ENCODE results near the gene C5orf63. TPM values are rescaled to one million over a fixed set of nuclear protein-coding genes. Genes with fewer than 3 reads are reported as not detected.
"Not testable (repeated sequence)": the region's sequence is repeated elsewhere in the genome, so short reads cannot be mapped to it uniquely, and the experiment has no call there.

C5orf63 gene
- total RNA-seq, 2 experiments from 2014 or later: 7.4 TPM

- CTCF ChIA-PET: no interaction called here
- Mint-ChIP-seq H3K27me3 (no peaks in the 10 kb centered on the region), H3K27ac (no peak overlapping the region), H3K4me3 (no peak overlapping the region), H3K4me1 (no peaks in the 10 kb centered on the region), H3K36me3 (no peaks in the 10 kb centered on the region), H3K9me3 (ENCODE audit: low read depth) (no peaks in the 10 kb centered on the region)
- no peak for ATAC-seq
- no peak for DNase-seq
Measured at GRCh38 chr5:127019928-127020327, 53.4 kb downstream of the C5orf63 start.

- H3K27me3 Mint-ChIP-seq; H3K9me3 Mint-ChIP-seq (ENCODE audit: low read depth); H3K27ac Mint-ChIP-seq; H3K4me1 Mint-ChIP-seq; CTCF ChIA-PET; ATAC-seq; DNase-seq; H3K36me3 Mint-ChIP-seq; H3K4me3 Mint-ChIP-seq: not testable (repeated sequence)
Measured at GRCh38 chr5:127016722-127017121, 56.6 kb downstream of the C5orf63 start.

DNA sequence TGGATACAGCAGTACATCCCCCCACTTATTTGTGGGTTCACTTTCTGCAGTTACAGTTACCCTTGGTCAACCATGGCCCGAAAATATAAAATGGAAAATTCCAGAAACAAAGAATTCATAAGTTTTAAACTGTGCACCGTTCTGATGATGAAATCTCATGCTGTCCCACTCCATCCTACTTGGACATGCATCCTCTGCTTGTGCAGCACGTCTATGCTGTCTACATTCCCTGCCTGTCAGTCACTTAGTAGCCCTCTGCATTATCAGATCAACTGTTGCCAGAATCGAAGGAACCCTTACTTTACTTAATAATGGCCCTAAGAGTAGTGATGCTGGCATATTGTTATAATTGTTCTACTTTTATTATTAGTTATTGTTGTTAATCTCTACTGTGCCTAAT is 57.6 kb downstream of the C5orf63 start:
- Mint-ChIP-seq H3K27me3 (peaks cover 7% of the 10 kb centered on the region), H3K9me3 (ENCODE audit: low read depth) (no peaks in the 10 kb centered on the region), H3K4me1 (no peaks in the 10 kb centered on the region), H3K27ac (no peak overlapping the region), H3K4me3 (no peak overlapping the region), H3K36me3 (no peaks in the 10 kb centered on the region)
- no peak for ATAC-seq
- DNase-seq: no peak
- CTCF ChIA-PET: no interaction called here

DNA sequence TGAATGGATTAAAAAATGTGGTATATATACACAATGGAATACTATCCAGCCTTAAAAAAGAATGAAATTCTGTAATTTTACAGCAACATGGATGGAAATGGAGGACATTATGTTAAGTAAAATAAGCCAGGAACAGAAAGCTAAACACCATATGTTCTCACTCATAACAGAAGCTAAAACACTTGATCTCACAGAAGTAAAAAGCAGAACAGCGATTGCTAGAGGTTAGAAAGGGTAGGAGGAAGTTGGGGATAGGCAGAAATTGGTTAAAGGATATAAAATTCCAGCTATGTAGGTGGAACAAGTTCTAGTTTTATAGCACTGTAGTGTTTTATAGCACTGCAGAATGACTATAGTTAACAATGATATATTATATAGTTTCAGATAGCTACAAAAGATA is 58.7 kb downstream of the C5orf63 start:
- peaks cover 7% of the 10 kb centered on the region for H3K27me3 Mint-ChIP-seq
- no peak for ATAC-seq
- no peak overlapping the region for H3K27ac Mint-ChIP-seq
- CTCF ChIA-PET: no interaction called here
- H3K36me3 Mint-ChIP-seq: no peaks in the 10 kb centered on the region
- no peaks in the 10 kb centered on the region for H3K4me1 Mint-ChIP-seq
- no peaks in the 10 kb centered on the region for H3K9me3 Mint-ChIP-seq (ENCODE audit: low read depth)
- DNase-seq: no peak
- H3K4me3 Mint-ChIP-seq: no peak overlapping the region

DNA sequence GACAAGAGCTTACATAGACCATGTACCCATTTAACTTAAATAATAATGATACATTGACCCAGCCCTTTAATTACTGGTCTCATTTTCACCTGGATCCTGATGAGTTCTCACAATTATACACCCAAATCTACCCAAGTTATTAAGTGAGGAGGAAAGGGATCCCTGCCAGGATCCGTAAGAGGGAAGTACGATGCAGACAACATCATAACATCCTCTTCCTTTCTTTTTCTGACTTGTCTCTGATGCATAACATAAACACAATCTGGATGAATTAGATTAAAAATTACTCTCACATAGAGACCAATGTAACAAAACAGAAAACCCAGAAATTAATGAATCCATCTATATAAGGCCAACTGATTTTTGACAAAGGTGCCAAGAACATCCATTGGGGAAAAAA is 59.9 kb downstream of the C5orf63 start:
- H3K27me3 Mint-ChIP-seq: peaks cover 7% of the 10 kb centered on the region
- H3K9me3 Mint-ChIP-seq (ENCODE audit: low read depth): no peaks in the 10 kb centered on the region
- ATAC-seq: no peak
- H3K4me3 Mint-ChIP-seq: no peak overlapping the region
- no peaks in the 10 kb centered on the region for H3K4me1 Mint-ChIP-seq
- no peak for DNase-seq
- no peaks in the 10 kb centered on the region for H3K36me3 Mint-ChIP-seq
- CTCF ChIA-PET: no interaction called here
- no peak overlapping the region for H3K27ac Mint-ChIP-seq

DNA sequence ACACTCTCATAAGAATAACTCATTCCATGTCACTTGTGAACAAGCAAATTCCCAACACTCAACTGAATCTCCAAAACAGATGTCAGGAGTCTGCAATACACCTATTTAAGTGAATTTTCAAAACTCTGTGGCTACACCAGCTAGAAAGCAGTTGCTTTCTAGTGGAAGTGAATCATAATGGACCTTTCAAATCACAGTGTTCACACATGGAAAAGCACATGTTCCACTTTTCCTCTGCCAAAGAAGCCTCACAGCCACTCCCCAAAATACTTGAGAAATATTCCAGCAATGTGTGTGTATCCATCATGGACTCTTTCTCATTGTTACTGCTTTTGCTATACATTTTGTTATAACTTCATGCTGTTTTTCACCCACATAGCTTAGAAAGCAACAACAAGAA is 60.4 kb downstream of the C5orf63 start:
- CTCF ChIA-PET: interaction anchor here (0.9 kb wide), 1 partner anchor 9 kb away, joined by 3 read pairs; no protein-coding TSS in a partner anchor
- ATAC-seq: no peak
- Mint-ChIP-seq H3K36me3 (no peaks in the 10 kb centered on the region), H3K4me3 (no peak overlapping the region), H3K9me3 (ENCODE audit: low read depth) (no peaks in the 10 kb centered on the region), H3K27ac (no peak overlapping the region), H3K27me3 (peaks cover 7% of the 10 kb centered on the region), H3K4me1 (no peaks in the 10 kb centered on the region)
- no peak for DNase-seq

- no peaks in the 10 kb centered on the region for H3K9me3 Mint-ChIP-seq (ENCODE audit: low read depth)
- H3K36me3 Mint-ChIP-seq: no peaks in the 10 kb centered on the region
- ATAC-seq (no peak), DNase-seq (no peak)
- peaks cover 7% of the 10 kb centered on the region for H3K27me3 Mint-ChIP-seq
- no peak overlapping the region for H3K4me3 Mint-ChIP-seq
- no peaks in the 10 kb centered on the region for H3K4me1 Mint-ChIP-seq
- CTCF ChIA-PET: interaction anchor here (0.9 kb wide), 1 partner anchor 10 kb away, joined by 3 read pairs; no protein-coding TSS in a partner anchor
- no peak overlapping the region for H3K27ac Mint-ChIP-seq
Measured at GRCh38 chr5:127011961-127012644, 61.2 kb downstream of the C5orf63 start.

DNA sequence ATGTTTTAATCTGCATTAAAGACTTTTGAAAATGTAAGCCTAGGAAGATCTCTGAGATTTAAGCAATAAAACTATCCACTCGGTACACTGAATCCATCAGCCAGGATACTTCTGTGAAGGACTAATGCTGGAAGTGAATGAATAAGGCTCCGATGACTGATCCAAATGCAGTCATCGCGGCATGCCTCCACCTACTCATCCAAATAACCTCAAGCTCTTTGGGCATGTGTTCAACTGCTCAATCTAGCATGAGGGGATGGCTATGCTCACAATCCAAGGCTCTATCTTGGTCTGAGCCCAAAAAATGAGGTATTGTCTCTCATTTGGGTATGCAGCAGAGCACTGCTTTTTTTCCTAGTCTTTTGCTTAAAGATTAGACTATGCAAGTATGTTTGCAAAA is 62.1 kb downstream of the C5orf63 start:
- no peaks in the 10 kb centered on the region for H3K36me3 Mint-ChIP-seq
- DNase-seq (no peak), ATAC-seq (no peak)
- no peak overlapping the region for H3K27ac Mint-ChIP-seq
- CTCF ChIA-PET: no interaction called here
- H3K4me1 Mint-ChIP-seq: no peaks in the 10 kb centered on the region
- H3K27me3 Mint-ChIP-seq: peaks cover 7% of the 10 kb centered on the region
- H3K4me3 Mint-ChIP-seq: no peak overlapping the region
- H3K9me3 Mint-ChIP-seq (ENCODE audit: low read depth): no peaks in the 10 kb centered on the region

- Mint-ChIP-seq H3K27ac (no peak overlapping the region), H3K36me3 (no peaks in the 10 kb centered on the region), H3K9me3 (ENCODE audit: low read depth) (no peaks in the 10 kb centered on the region), H3K4me3 (no peak overlapping the region), H3K4me1 (no peaks in the 10 kb centered on the region), H3K27me3 (peaks cover 7% of the 10 kb centered on the region)
- CTCF ChIA-PET: no interaction called here
- ATAC-seq: no peak
- no peak for DNase-seq
Measured at GRCh38 chr5:127010362-127010761, 62.9 kb downstream of the C5orf63 start.

DNA sequence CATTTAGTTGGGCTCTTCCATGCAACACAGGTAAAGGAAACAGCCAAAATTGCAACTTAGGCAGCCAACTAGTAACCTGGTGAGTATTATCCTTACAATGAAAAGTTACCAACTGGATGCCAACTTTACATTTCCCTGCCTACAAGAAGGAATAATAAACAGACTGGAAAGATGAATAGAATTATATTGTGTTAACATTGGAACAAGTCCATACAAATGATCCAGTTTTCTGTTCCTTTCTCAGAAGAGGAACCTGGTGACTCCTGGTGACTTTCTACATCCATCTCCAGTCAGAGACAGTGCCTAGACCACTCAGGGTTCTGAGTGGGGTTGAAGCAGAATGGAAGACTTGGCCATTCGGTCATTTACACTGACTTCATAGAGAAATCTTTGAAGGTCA is 63.5 kb downstream of the C5orf63 start:
- no peak overlapping the region for H3K27ac Mint-ChIP-seq
- H3K4me1 Mint-ChIP-seq: no peaks in the 10 kb centered on the region
- no peak overlapping the region for H3K4me3 Mint-ChIP-seq
- ATAC-seq (no peak), DNase-seq (no peak)
- peaks cover 7% of the 10 kb centered on the region for H3K27me3 Mint-ChIP-seq
- H3K36me3 Mint-ChIP-seq: no peaks in the 10 kb centered on the region
- CTCF ChIA-PET: no interaction called here
- no peaks in the 10 kb centered on the region for H3K9me3 Mint-ChIP-seq (ENCODE audit: low read depth)

- ATAC-seq (no peak), DNase-seq (no peak)
- H3K27me3 Mint-ChIP-seq: no peaks in the 10 kb centered on the region
- no peaks in the 10 kb centered on the region for H3K36me3 Mint-ChIP-seq
- H3K4me3 Mint-ChIP-seq: no peak overlapping the region
- H3K27ac Mint-ChIP-seq: no peak overlapping the region
- no peaks in the 10 kb centered on the region for H3K9me3 Mint-ChIP-seq (ENCODE audit: low read depth)
- no peaks in the 10 kb centered on the region for H3K4me1 Mint-ChIP-seq
- CTCF ChIA-PET: no interaction called here
Measured at GRCh38 chr5:127008300-127008975, 64.9 kb downstream of the C5orf63 start.

DNA sequence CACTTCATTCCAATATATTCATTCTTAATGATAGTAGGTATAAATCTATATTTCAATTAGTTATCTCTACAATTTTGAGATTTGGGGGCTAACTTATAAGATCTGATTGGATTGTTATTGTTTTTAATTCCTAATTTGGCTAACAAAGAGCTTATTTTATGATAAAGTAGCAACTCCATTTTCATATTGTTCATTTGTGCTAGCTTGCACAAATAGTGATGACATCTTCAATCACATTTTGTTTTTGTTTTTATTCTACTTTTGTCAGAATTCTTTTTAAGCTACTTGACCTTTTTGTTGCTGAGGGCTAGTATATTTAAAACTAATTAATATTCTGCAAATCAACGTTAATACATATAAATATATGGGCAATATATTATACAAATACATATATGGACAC is 65.8 kb downstream of the C5orf63 start:
- CTCF ChIA-PET: no interaction called here
- Mint-ChIP-seq H3K4me3 (no peak overlapping the region), H3K27ac (no peak overlapping the region), H3K27me3 (no peaks in the 10 kb centered on the region), H3K4me1 (no peaks in the 10 kb centered on the region), H3K9me3 (ENCODE audit: low read depth) (no peaks in the 10 kb centered on the region), H3K36me3 (no peaks in the 10 kb centered on the region)
- DNase-seq (no peak), ATAC-seq (no peak)

- no peaks in the 10 kb centered on the region for H3K4me1 Mint-ChIP-seq
- no peak overlapping the region for H3K27ac Mint-ChIP-seq
- H3K36me3 Mint-ChIP-seq: no peaks in the 10 kb centered on the region
- ATAC-seq (no peak), DNase-seq (no peak)
- no peak overlapping the region for H3K4me3 Mint-ChIP-seq
- no peaks in the 10 kb centered on the region for H3K27me3 Mint-ChIP-seq
- CTCF ChIA-PET: no interaction called here
- no peaks in the 10 kb centered on the region for H3K9me3 Mint-ChIP-seq (ENCODE audit: low read depth)
Measured at GRCh38 chr5:127006744-127007143, 66.6 kb downstream of the C5orf63 start.

GRCh38 chr5:127005282-127005681 is 68.0 kb downstream of the C5orf63 start:
- H3K36me3 Mint-ChIP-seq; H3K4me1 Mint-ChIP-seq; H3K9me3 Mint-ChIP-seq (ENCODE audit: low read depth); DNase-seq; H3K27ac Mint-ChIP-seq; ATAC-seq; H3K27me3 Mint-ChIP-seq; H3K4me3 Mint-ChIP-seq: not testable (repeated sequence)
- CTCF ChIA-PET: interaction anchor here (0.6 kb wide), 1 partner anchor 42 kb away, joined by 3 read pairs; no protein-coding TSS in a partner anchor
